A549 (cell line): ENCODE results near the gene CD68.

Source experiments
- EP300 ChIP-seq, 2 experiments: fragments of >200 bp; sonication (Bioruptor Twin); formaldehyde crosslinking; IDR thresholded peaks; 2 replicates in 1 of 2; 3 replicates in 1 of 2; pipeline ENCODE4 v1.6.1; 2016 to 2017
- RARB ChIP-seq: fragments of 250-450 bp; sonication (Bioruptor Pico); IDR thresholded peaks from 2 replicates; pipeline ENCODE4 v1.8.0; 2021; ENCODE audit warnings: mild to moderate bottlenecking, moderate library complexity
- RNF2 ChIP-seq: fragments of 200-600 bp; sonication (generic); IDR thresholded peaks from 2 replicates; pipeline ENCODE4 v1.6.1; 2016; ENCODE audit warnings: low read depth, mild to moderate bottlenecking, antibody characterized with exemption, moderate library complexity, borderline replicate concordance
- TF ChIP-seq, protein P1 (sequence below): fragments of >200 bp; sonication (Bioruptor Twin); formaldehyde crosslinking; IDR thresholded peaks from 3 replicates; pipeline ENCODE4 v1.5.1; 2016
- TF ChIP-seq, protein P2 (sequence below): fragments of 150-350 bp; IDR thresholded peaks from 2 replicates; pipeline ENCODE4 v1.6.1; 2014; ENCODE audit warnings: low read depth, mild to moderate bottlenecking, low read length

DNA sequence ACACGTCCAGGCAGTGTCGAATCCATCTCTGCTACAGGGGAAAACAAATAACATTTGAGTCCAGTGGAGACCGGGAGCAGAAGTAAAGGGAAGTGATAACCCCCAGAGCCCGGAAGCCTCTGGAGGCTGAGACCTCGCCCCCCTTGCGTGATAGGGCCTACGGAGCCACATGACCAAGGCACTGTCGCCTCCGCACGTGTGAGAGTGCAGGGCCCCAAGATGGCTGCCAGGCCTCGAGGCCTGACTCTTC, 7.2 kb upstream of the CD68 start:
- TF ChIP-seq, protein P1, sequence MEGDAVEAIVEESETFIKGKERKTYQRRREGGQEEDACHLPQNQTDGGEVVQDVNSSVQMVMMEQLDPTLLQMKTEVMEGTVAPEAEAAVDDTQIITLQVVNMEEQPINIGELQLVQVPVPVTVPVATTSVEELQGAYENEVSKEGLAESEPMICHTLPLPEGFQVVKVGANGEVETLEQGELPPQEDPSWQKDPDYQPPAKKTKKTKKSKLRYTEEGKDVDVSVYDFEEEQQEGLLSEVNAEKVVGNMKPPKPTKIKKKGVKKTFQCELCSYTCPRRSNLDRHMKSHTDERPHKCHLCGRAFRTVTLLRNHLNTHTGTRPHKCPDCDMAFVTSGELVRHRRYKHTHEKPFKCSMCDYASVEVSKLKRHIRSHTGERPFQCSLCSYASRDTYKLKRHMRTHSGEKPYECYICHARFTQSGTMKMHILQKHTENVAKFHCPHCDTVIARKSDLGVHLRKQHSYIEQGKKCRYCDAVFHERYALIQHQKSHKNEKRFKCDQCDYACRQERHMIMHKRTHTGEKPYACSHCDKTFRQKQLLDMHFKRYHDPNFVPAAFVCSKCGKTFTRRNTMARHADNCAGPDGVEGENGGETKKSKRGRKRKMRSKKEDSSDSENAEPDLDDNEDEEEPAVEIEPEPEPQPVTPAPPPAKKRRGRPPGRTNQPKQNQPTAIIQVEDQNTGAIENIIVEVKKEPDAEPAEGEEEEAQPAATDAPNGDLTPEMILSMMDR: no peak
- TF ChIP-seq, protein P2, sequence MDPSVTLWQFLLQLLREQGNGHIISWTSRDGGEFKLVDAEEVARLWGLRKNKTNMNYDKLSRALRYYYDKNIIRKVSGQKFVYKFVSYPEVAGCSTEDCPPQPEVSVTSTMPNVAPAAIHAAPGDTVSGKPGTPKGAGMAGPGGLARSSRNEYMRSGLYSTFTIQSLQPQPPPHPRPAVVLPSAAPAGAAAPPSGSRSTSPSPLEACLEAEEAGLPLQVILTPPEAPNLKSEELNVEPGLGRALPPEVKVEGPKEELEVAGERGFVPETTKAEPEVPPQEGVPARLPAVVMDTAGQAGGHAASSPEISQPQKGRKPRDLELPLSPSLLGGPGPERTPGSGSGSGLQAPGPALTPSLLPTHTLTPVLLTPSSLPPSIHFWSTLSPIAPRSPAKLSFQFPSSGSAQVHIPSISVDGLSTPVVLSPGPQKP: no peak
- no peak for TF ChIP-seq EP300 (IDR thresholded peaks at IDR 0.05)
- no peak for TF ChIP-seq RARB (CRISPR knock-in tag)
- no peak for TF ChIP-seq RNF2
